ENCODE results near the gene ABAT.

Gene ABAT

DNA sequence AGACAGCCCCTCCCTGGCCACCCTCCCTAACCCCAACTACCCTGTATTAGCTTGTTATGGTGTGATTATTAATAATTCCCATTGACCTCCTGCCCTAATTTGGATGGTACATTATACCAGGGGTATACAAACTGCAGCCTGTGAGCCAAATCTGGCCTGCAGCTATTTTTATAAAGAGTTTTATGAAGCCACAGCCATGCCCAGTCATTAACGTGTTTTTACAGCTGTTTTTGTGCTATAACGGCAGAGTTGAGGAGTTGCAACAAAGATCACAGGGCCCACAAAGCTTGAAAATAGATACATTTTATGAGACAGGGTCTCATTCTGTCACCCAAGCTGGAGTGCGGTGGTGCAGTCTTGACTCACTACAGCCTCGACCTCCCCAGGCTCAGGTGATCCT lies 47.0 kb upstream of the ABAT start:
- Histone ChIP-seq H3K9me3 (ENCODE audit: insufficient read depth, low read length) (no peaks in the 10 kb centered on the region), H3K36me3 (ENCODE audit: low read length) (no peaks in the 10 kb centered on the region), H3K9ac (ENCODE audit: low read length) (no peak overlapping the region), H3K27ac (ENCODE audit: low read depth, low read length) (no peak overlapping the region), H3K9me2 (replicated peaks; ENCODE audit: insufficient read depth, low read length) (no peaks in the 10 kb centered on the region), H3K79me2 (ENCODE audit: insufficient read depth, low read length) (peaks cover 10% of the 10 kb centered on the region), H4K20me1 (ENCODE audit: low read depth, low read length) (no peaks in the 10 kb centered on the region), H2AFZ (ENCODE audit: low read depth, low read length, severe bottlenecking) (no peak overlapping the region), H3F3A (ENCODE audit: insufficient read depth) (no peaks in the 10 kb centered on the region), H3K4me2 (ENCODE audit: low read depth, low read length, poor library complexity, severe bottlenecking) (no peak overlapping the region), H3K4me3 (ENCODE audit: insufficient read depth, low read length, poor library complexity, severe bottlenecking) (no peak overlapping the region), H3K27me3 (ENCODE audit: low read length) (no peaks in the 10 kb centered on the region)
- TF ChIP-seq, protein P1, sequence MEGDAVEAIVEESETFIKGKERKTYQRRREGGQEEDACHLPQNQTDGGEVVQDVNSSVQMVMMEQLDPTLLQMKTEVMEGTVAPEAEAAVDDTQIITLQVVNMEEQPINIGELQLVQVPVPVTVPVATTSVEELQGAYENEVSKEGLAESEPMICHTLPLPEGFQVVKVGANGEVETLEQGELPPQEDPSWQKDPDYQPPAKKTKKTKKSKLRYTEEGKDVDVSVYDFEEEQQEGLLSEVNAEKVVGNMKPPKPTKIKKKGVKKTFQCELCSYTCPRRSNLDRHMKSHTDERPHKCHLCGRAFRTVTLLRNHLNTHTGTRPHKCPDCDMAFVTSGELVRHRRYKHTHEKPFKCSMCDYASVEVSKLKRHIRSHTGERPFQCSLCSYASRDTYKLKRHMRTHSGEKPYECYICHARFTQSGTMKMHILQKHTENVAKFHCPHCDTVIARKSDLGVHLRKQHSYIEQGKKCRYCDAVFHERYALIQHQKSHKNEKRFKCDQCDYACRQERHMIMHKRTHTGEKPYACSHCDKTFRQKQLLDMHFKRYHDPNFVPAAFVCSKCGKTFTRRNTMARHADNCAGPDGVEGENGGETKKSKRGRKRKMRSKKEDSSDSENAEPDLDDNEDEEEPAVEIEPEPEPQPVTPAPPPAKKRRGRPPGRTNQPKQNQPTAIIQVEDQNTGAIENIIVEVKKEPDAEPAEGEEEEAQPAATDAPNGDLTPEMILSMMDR (IDR thresholded peaks at IDR 0.05; ENCODE audit: insufficient read depth, low read length, poor library complexity, severe bottlenecking), result no peak
- no peak for TF ChIP-seq EZH2phosphoT487 (conservative IDR thresholded peaks at IDR 0.05; ENCODE audit: low read length)

DNA sequence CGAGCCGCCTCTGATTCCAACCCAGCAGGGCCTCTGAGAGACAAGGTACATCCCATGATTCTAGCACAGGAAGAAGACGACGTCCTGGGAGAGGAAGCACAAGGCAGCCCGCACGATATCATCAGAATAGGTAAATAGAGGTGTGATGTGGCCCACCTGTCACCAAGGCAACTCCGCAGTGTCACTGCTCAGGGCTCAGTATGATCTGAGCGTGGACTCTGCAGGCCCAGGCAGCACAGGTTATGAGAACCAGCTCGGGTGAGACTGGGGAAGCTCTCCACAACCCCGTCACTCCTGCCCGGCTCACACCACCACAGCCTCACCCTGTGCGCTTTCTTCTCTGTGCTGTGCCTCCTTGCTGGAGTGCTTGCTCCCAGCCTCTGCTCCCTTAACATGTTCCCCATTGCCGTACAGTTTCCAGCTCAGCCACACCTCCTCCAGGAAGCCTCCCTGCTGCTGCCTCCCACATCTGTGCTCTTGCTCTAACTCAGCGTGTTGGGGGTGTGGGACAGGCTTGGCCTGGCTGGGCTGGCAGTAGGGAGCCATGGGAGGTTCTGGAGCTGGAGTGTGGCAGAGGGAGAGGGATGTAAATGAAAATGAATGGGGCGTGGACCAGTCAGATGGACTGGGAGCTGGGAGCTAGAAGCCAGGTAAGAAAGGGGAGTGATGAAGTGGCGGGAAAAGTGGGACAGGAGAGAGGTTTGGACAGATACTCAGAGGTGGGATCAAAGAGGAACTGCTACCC lies 45.3 kb upstream of the ABAT start:
- no peak for TF ChIP-seq EZH2phosphoT487 (conservative IDR thresholded peaks at IDR 0.05; ENCODE audit: low read length)
- TF ChIP-seq, protein P1 (IDR thresholded peaks at IDR 0.05; ENCODE audit: insufficient read depth, low read length, poor library complexity, severe bottlenecking), result no peak
- Histone ChIP-seq H3K36me3 (ENCODE audit: low read length) (no peaks in the 10 kb centered on the region), H3K4me2 (ENCODE audit: low read depth, low read length, poor library complexity, severe bottlenecking) (no peak overlapping the region), H3K4me3 (ENCODE audit: insufficient read depth, low read length, poor library complexity, severe bottlenecking) (no peak overlapping the region), H3K79me2 (ENCODE audit: insufficient read depth, low read length) (no peaks in the 10 kb centered on the region), H3K9me3 (ENCODE audit: insufficient read depth, low read length) (no peaks in the 10 kb centered on the region), H3K9me2 (replicated peaks; ENCODE audit: insufficient read depth, low read length) (no peaks in the 10 kb centered on the region), H2AFZ (ENCODE audit: low read depth, low read length, severe bottlenecking) (no peak overlapping the region), H3F3A (ENCODE audit: insufficient read depth) (no peaks in the 10 kb centered on the region), H4K20me1 (ENCODE audit: low read depth, low read length) (no peaks in the 10 kb centered on the region), H3K27ac (ENCODE audit: low read depth, low read length) (no peak overlapping the region), H3K27me3 (ENCODE audit: low read length) (no peaks in the 10 kb centered on the region), H3K9ac (ENCODE audit: low read length) (no peak overlapping the region)

DNA sequence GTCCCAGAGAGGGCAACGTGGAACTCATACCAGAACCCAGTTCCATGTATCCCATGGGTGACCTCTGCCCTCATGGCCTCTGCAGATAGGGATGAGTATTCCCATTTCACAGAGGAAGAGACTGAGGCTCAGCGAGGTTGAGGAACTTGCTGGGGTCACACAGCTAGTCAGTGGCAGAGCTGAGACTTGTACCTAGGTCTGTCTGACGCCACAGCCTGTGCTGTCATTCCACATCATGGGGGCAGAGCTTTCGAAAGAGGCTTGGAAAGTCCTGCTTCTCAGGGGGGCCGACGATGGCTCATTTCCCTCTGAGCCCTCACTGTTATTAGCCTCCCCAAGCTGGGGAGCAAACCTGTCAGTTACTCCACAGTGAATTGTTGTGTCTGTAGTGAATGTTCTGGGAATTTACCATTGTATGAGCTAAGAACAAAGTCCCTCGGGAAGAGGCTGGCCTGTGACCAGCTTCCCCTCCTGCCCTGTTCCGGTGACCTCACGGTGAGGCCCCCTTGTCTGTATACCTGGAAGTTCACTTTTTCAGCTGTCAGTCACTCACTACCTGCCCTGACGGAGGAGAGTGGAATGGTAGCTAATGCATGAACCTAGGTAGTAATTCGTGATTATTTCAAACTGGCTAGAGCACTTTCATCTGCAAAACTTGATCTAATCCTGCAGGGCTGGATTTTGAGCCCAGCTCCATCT lies 44.0 kb upstream of the ABAT start:
- no peak overlapping the region for H2AFZ ChIP-seq (ENCODE audit: low read depth, low read length, severe bottlenecking)
- no peaks in the 10 kb centered on the region for H3K27me3 ChIP-seq (ENCODE audit: low read length)
- H3K9ac ChIP-seq (ENCODE audit: low read length), result no peak overlapping the region
- no peaks in the 10 kb centered on the region for H3K9me2 ChIP-seq (replicated peaks; ENCODE audit: insufficient read depth, low read length)
- H4K20me1 ChIP-seq (ENCODE audit: low read depth, low read length), result no peaks in the 10 kb centered on the region
- H3K79me2 ChIP-seq (ENCODE audit: insufficient read depth, low read length), result no peaks in the 10 kb centered on the region
- no peak for TF ChIP-seq EZH2phosphoT487 (conservative IDR thresholded peaks at IDR 0.05; ENCODE audit: low read length)
- TF ChIP-seq, protein P1 (IDR thresholded peaks at IDR 0.05; ENCODE audit: insufficient read depth, low read length, poor library complexity, severe bottlenecking), result no peak
- H3F3A ChIP-seq (ENCODE audit: insufficient read depth), result no peaks in the 10 kb centered on the region
- H3K9me3 ChIP-seq (ENCODE audit: insufficient read depth, low read length), result no peaks in the 10 kb centered on the region
- no peak overlapping the region for H3K4me2 ChIP-seq (ENCODE audit: low read depth, low read length, poor library complexity, severe bottlenecking)
- H3K4me3 ChIP-seq (ENCODE audit: insufficient read depth, low read length, poor library complexity, severe bottlenecking), result no peak overlapping the region
- no peak overlapping the region for H3K27ac ChIP-seq (ENCODE audit: low read depth, low read length)
- H3K36me3 ChIP-seq (ENCODE audit: low read length), result no peaks in the 10 kb centered on the region

Data from SU-DHL-6 (cell line).